ENCODE data around the gene VAV2. TPM values are rescaled to one million over a fixed set of nuclear protein-coding genes. Genes with fewer than 3 reads are reported as not detected.

The VAV2 gene
- total RNA-seq, 1 experiment from 2014 or later, result 3.5 TPM

GRCh38 chr9:134024828-134025605, 32.9 kb upstream of the VAV2 start, which contains the start of gene BRD3OS:
BRD3OS (plus strand) TSS chr9:134025481; CDS start chr9:134026748, 1,267 bp downstream.
- H3K9ac ChIP-seq (ENCODE audit: low read length), result peak within 1 kb of the TSS; percentile 75
- peak within 1 kb of the TSS; percentile 81 for H3K4me2 ChIP-seq (ENCODE audit: low read depth, low read length, poor library complexity, severe bottlenecking)
- peaks cover 5% of the 10 kb centered on the region; the same call in 1 of the 2 replicates for H4K20me1 ChIP-seq (ENCODE audit: insufficient read depth, low read depth, low read length)
- H3K27me3 ChIP-seq (ENCODE audit: low read length), result no peaks in the 10 kb centered on the region
- no peaks in the 10 kb centered on the region for H3K9me2 ChIP-seq (replicated peaks; ENCODE audit: insufficient read depth, low read length)
- H3K4me1 ChIP-seq (ENCODE audit: low read length), result peaks cover 18% of the 10 kb centered on the region
- H3K36me3 ChIP-seq (ENCODE audit: insufficient read depth, low read length), result peaks cover 5% of the 10 kb centered on the region; the same call in 1 of the 2 replicates
- peak within 1 kb of the TSS; percentile 75 for H3K27ac ChIP-seq (ENCODE audit: low read length)
- H3K9me3 ChIP-seq (ENCODE audit: low read length), result no peaks in the 10 kb centered on the region
- peak within 1 kb of the TSS; percentile 77 for H3K4me3 ChIP-seq (ENCODE audit: low read length)
- peak; percentile 99 for DNase-seq
- 0 out of 2 replicates have a peak within 1 kb of the TSS, but pooled peaks have one; percentile 38 for H2AFZ ChIP-seq (ENCODE audit: low read length)
- H3K79me2 ChIP-seq (ENCODE audit: low read length), result 0 out of 2 replicates have a peak, but pooled peaks cover 3% of the 10 kb centered on the region

GRCh38 chr9:134024214-134024792, 32.2 kb upstream of the VAV2 start:
- no peak for DNase-seq
- Histone ChIP-seq H3K9me2 (replicated peaks; ENCODE audit: insufficient read depth, low read length) (no peaks in the 10 kb centered on the region), H3K27me3 (ENCODE audit: low read length) (no peaks in the 10 kb centered on the region), H3K36me3 (ENCODE audit: insufficient read depth, low read length) (peaks cover 3% of the 10 kb centered on the region; the same call in 1 of the 2 replicates), H3K4me1 (ENCODE audit: low read length) (peaks cover 18% of the 10 kb centered on the region), H2AFZ (ENCODE audit: low read length) (0 out of 2 replicates have a peak overlapping the region, but pooled peaks have one; percentile 38), H3K9ac (ENCODE audit: low read length) (peak overlapping the region; percentile 24; the same call in 1 of the 2 replicates), H3K27ac (ENCODE audit: low read length) (peak overlapping the region; percentile 11; the same call in 1 of the 2 replicates), H3K79me2 (ENCODE audit: low read length) (0 out of 2 replicates have a peak, but pooled peaks cover 3% of the 10 kb centered on the region), H3K4me2 (ENCODE audit: low read depth, low read length, poor library complexity, severe bottlenecking) (peak overlapping the region; percentile 46), H4K20me1 (ENCODE audit: insufficient read depth, low read depth, low read length) (peaks cover 5% of the 10 kb centered on the region; the same call in 1 of the 2 replicates), H3K4me3 (ENCODE audit: low read length) (peak overlapping the region; percentile 47), H3K9me3 (ENCODE audit: low read length) (no peaks in the 10 kb centered on the region)

- Histone ChIP-seq H3K4me2 (ENCODE audit: low read depth, low read length, poor library complexity, severe bottlenecking) (no peak overlapping the region), H4K20me1 (ENCODE audit: insufficient read depth, low read depth, low read length) (no peaks in the 10 kb centered on the region), H3K27me3 (ENCODE audit: low read length) (no peaks in the 10 kb centered on the region), H3K79me2 (ENCODE audit: low read length) (no peaks in the 10 kb centered on the region), H3K27ac (ENCODE audit: low read length) (no peak overlapping the region), H3K9me2 (replicated peaks; ENCODE audit: insufficient read depth, low read length) (no peaks in the 10 kb centered on the region), H3K9ac (ENCODE audit: low read length) (no peak overlapping the region), H3K4me3 (ENCODE audit: low read length) (no peak overlapping the region), H3K9me3 (ENCODE audit: low read length) (no peaks in the 10 kb centered on the region), H2AFZ (ENCODE audit: low read length) (no peak overlapping the region), H3K4me1 (ENCODE audit: low read length) (no peaks in the 10 kb centered on the region), H3K36me3 (ENCODE audit: insufficient read depth, low read length) (no peaks in the 10 kb centered on the region)
- DNase-seq, result no peak
Measured at GRCh38 chr9:134014946-134015345, 22.8 kb upstream of the VAV2 start.

- Histone ChIP-seq H3K9ac (ENCODE audit: low read length) (no peak overlapping the region), H3K79me2 (ENCODE audit: low read length) (no peaks in the 10 kb centered on the region), H3K4me2 (ENCODE audit: low read depth, low read length, poor library complexity, severe bottlenecking) (no peak overlapping the region)
Measured at GRCh38 chr9:134011401-134011800, 19.3 kb upstream of the VAV2 start.

GRCh38 chr9:134010310-134011173, 18.4 kb upstream of the VAV2 start:
- DNase-seq, result no peak
- Histone ChIP-seq H3K79me2 (ENCODE audit: low read length) (no peaks in the 10 kb centered on the region), H4K20me1 (ENCODE audit: insufficient read depth, low read depth, low read length) (no peaks in the 10 kb centered on the region), H3K27me3 (ENCODE audit: low read length) (no peaks in the 10 kb centered on the region), H3K9me2 (replicated peaks; ENCODE audit: insufficient read depth, low read length) (no peaks in the 10 kb centered on the region), H3K4me3 (ENCODE audit: low read length) (no peak overlapping the region), H3K9ac (ENCODE audit: low read length) (no peak overlapping the region), H3K9me3 (ENCODE audit: low read length) (no peaks in the 10 kb centered on the region), H2AFZ (ENCODE audit: low read length) (no peak overlapping the region), H3K27ac (ENCODE audit: low read length) (no peak overlapping the region), H3K4me1 (ENCODE audit: low read length) (no peaks in the 10 kb centered on the region), H3K4me2 (ENCODE audit: low read depth, low read length, poor library complexity, severe bottlenecking) (no peak overlapping the region), H3K36me3 (ENCODE audit: insufficient read depth, low read length) (no peaks in the 10 kb centered on the region)

More at GRCh38 chr9:134011401-134011800, 19.3 kb upstream of the VAV2 start:
- H3K36me3 ChIP-seq (ENCODE audit: insufficient read depth, low read length), result no peaks in the 10 kb centered on the region
- no peaks in the 10 kb centered on the region for H3K4me1 ChIP-seq (ENCODE audit: low read length)
- H2AFZ ChIP-seq (ENCODE audit: low read length), result no peak overlapping the region
- H3K9me3 ChIP-seq (ENCODE audit: low read length), result no peaks in the 10 kb centered on the region
- no peak overlapping the region for H3K27ac ChIP-seq (ENCODE audit: low read length)
- H3K9me2 ChIP-seq (replicated peaks; ENCODE audit: insufficient read depth, low read length), result no peaks in the 10 kb centered on the region
- H3K4me3 ChIP-seq (ENCODE audit: low read length), result no peak overlapping the region
- no peak for DNase-seq
- H3K27me3 ChIP-seq (ENCODE audit: low read length), result no peaks in the 10 kb centered on the region
- no peaks in the 10 kb centered on the region for H4K20me1 ChIP-seq (ENCODE audit: insufficient read depth, low read depth, low read length)

GRCh38 chr9:134007571-134007970, 15.4 kb upstream of the VAV2 start:
- no peaks in the 10 kb centered on the region for H3K36me3 ChIP-seq (ENCODE audit: insufficient read depth, low read length)
- H3K9me2 ChIP-seq (replicated peaks; ENCODE audit: insufficient read depth, low read length), result no peaks in the 10 kb centered on the region
- H2AFZ ChIP-seq (ENCODE audit: low read length), result no peak overlapping the region
- H3K27me3 ChIP-seq (ENCODE audit: low read length), result no peaks in the 10 kb centered on the region
- H3K4me3 ChIP-seq (ENCODE audit: low read length), result no peak overlapping the region
- no peaks in the 10 kb centered on the region for H3K79me2 ChIP-seq (ENCODE audit: low read length)
- H3K4me2 ChIP-seq (ENCODE audit: low read depth, low read length, poor library complexity, severe bottlenecking), result no peak overlapping the region
- no peaks in the 10 kb centered on the region for H3K9me3 ChIP-seq (ENCODE audit: low read length)
- H3K27ac ChIP-seq (ENCODE audit: low read length), result no peak overlapping the region
- no peak for DNase-seq
- H4K20me1 ChIP-seq (ENCODE audit: insufficient read depth, low read depth, low read length), result no peaks in the 10 kb centered on the region
- no peaks in the 10 kb centered on the region for H3K4me1 ChIP-seq (ENCODE audit: low read length)
- H3K9ac ChIP-seq (ENCODE audit: low read length), result no peak overlapping the region

- DNase-seq, result no peak
Measured at GRCh38 chr9:134007150-134007549, 15.0 kb upstream of the VAV2 start.

More at GRCh38 chr9:134007150-134007549, 15.0 kb upstream of the VAV2 start:
- no peak overlapping the region for H2AFZ ChIP-seq (ENCODE audit: low read length)
- H3K79me2 ChIP-seq (ENCODE audit: low read length), result no peaks in the 10 kb centered on the region
- no peak overlapping the region for H3K4me2 ChIP-seq (ENCODE audit: low read depth, low read length, poor library complexity, severe bottlenecking)
- H3K9me2 ChIP-seq (replicated peaks; ENCODE audit: insufficient read depth, low read length), result no peaks in the 10 kb centered on the region
- H3K4me1 ChIP-seq (ENCODE audit: low read length), result no peaks in the 10 kb centered on the region
- no peak overlapping the region for H3K27ac ChIP-seq (ENCODE audit: low read length)
- H4K20me1 ChIP-seq (ENCODE audit: insufficient read depth, low read depth, low read length), result no peaks in the 10 kb centered on the region
- no peaks in the 10 kb centered on the region for H3K36me3 ChIP-seq (ENCODE audit: insufficient read depth, low read length)
- H3K9ac ChIP-seq (ENCODE audit: low read length), result no peak overlapping the region
- H3K27me3 ChIP-seq (ENCODE audit: low read length), result no peaks in the 10 kb centered on the region
- H3K9me3 ChIP-seq (ENCODE audit: low read length), result no peaks in the 10 kb centered on the region
- H3K4me3 ChIP-seq (ENCODE audit: low read length), result no peak overlapping the region

Measured in Karpas-422 (cell line).